MG63 (cell line): ENCODE data around the gene CDK5R1. TPM values are rescaled to one million over a fixed set of nuclear protein-coding genes. Genes with fewer than 3 reads are reported as not detected.

Source experiments
- DNase-seq: peaks from one replicate; pipeline ENCODE4 v3.0.0-alpha.2; 2020
- H3K27me3 ChIP-seq: fragments of 250-450 bp; sonication (Bioruptor Pico); 2 replicates; pipeline ENCODE4 v1.5.1; 2020; ENCODE audit warnings: mild to moderate bottlenecking, moderate library complexity
- H3K36me3 ChIP-seq: fragments of 250-450 bp; sonication (Bioruptor Pico); 2 replicates; pipeline ENCODE4 v1.5.1; 2020; ENCODE audit warnings: mild to moderate bottlenecking, moderate library complexity
- H3K4me3 ChIP-seq: fragments of 250-450 bp; sonication (Bioruptor Pico); 2 replicates; pipeline ENCODE4 v1.5.1; 2020; ENCODE audit warnings: mild to moderate bottlenecking, moderate library complexity
- H3K9me3 ChIP-seq: fragments of 250-450 bp; sonication (Bioruptor Pico); 2 replicates; pipeline ENCODE4 v1.5.1; 2020; ENCODE audit warnings: mild to moderate bottlenecking, moderate library complexity
- total RNA-seq: library from RNA; depleted of rRNA; stranded (reverse); fragments of >200 nt; shearing (Covaris generic); gene quantifications from 2 replicates; pipeline ENCODE4 v1.2.3, GENCODE V29; 2014; ENCODE audit warnings: low replicate concordance

The CDK5R1 gene
- total RNA-seq, 1 experiment from 2014 or later, result 0.49 TPM

DNA sequence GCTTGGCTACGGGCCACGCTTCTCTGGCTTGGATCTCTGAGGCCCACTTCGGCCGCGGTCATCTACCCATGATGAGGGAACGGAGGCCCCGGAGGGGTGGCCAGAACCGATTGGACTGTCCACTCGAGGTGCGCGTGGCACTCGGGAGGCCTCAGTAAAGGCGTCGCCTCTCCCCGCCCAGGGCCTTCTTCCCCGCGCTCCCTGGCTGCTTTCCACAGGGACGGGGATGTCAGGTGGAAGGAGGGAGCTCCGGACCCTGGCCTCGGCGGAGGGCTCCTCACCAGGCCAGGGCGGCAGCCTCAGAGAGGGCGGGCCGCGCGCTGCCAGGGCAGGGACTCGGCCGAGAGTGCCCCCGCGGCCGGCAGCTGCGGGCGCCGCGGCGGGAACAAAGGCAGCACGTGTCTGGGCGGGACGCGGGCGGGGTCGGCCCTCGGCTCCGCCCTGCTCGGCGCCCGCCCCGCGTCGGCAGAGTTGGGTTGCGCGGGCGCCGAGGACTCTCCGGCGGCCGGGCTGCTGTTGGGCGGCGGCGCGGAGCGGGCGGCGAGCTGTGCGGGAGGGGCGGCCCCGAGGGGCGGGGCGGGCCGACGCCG, 587 bp upstream of the CDK5R1 start:
- DNase-seq, result peak; percentile 83
- H3K27me3 ChIP-seq, result no peaks in the 10 kb centered on the region
- H3K9me3 ChIP-seq, result no peaks in the 10 kb centered on the region
- H3K4me3 ChIP-seq, result peak overlapping the region; percentile 47
- peaks cover 43% of the 10 kb centered on the region for H3K36me3 ChIP-seq

DNA sequence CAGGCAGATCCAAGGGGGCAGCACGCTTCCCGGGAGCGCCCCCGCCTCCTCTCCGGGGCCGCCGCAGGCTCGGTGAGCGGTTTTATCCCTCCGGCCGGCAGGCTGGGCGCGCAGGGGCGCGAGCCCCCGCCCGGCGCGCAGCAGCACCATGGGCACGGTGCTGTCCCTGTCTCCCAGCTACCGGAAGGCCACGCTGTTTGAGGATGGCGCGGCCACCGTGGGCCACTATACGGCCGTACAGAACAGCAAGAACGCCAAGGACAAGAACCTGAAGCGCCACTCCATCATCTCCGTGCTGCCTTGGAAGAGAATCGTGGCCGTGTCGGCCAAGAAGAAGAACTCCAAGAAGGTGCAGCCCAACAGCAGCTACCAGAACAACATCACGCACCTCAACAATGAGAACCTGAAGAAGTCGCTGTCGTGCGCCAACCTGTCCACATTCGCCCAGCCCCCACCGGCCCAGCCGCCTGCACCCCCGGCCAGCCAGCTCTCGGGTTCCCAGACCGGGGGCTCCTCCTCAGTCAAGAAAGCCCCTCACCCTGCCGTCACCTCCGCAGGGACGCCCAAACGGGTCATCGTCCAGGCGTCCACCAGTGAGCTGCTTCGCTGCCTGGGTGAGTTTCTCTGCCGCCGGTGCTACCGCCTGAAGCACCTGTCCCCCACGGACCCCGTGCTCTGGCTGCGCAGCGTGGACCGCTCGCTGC, 832 bp downstream of the CDK5R1 start:
- peaks cover 30% of the 10 kb centered on the region for H3K36me3 ChIP-seq
- no peak for DNase-seq
- H3K9me3 ChIP-seq, result no peaks in the 10 kb centered on the region
- H3K4me3 ChIP-seq, result peak overlapping the region; percentile 48
- no peaks in the 10 kb centered on the region for H3K27me3 ChIP-seq

DNA sequence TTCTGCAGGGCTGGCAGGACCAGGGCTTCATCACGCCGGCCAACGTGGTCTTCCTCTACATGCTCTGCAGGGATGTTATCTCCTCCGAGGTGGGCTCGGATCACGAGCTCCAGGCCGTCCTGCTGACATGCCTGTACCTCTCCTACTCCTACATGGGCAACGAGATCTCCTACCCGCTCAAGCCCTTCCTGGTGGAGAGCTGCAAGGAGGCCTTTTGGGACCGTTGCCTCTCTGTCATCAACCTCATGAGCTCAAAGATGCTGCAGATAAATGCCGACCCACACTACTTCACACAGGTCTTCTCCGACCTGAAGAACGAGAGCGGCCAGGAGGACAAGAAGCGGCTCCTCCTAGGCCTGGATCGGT, 1.4 kb downstream of the CDK5R1 start:
- no peaks in the 10 kb centered on the region for H3K9me3 ChIP-seq
- no peaks in the 10 kb centered on the region for H3K27me3 ChIP-seq
- H3K36me3 ChIP-seq, result peaks cover 25% of the 10 kb centered on the region
- no peak overlapping the region; the same call in none of the 2 replicates for H3K4me3 ChIP-seq
- no peak for DNase-seq

DNA sequence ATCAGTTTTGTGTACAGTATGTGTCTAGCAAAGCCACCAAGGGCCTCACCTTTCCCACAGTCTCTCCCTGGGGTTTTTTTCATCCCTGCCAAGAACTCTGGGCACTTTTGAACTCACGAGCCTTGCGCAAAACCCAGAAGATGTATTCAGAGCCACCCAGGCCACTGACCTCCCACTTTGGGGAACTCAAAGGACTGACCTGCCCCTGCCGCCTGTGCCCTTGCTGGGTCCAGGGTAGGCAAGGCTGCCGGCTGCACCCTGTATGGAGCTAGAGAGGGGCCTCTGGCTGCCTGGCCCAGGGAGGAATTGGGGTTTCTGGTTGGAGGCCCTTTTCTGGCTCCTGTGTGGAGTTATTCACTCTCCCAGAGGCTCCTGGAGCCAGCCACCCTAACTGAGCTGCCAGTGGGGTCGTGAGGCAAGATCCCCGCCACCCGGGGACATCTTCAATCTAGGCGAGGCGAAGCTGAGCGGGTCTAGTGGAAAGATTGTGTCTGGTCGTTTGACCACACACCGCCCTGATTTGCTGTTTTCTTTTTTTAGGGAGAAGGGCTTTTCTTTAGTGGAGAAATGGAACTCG, 1.9 kb downstream of the CDK5R1 start:
- peaks cover 19% of the 10 kb centered on the region for H3K36me3 ChIP-seq
- H3K4me3 ChIP-seq, result no peak overlapping the region
- H3K9me3 ChIP-seq, result no peaks in the 10 kb centered on the region
- H3K27me3 ChIP-seq, result no peaks in the 10 kb centered on the region
- no peak for DNase-seq

DNA sequence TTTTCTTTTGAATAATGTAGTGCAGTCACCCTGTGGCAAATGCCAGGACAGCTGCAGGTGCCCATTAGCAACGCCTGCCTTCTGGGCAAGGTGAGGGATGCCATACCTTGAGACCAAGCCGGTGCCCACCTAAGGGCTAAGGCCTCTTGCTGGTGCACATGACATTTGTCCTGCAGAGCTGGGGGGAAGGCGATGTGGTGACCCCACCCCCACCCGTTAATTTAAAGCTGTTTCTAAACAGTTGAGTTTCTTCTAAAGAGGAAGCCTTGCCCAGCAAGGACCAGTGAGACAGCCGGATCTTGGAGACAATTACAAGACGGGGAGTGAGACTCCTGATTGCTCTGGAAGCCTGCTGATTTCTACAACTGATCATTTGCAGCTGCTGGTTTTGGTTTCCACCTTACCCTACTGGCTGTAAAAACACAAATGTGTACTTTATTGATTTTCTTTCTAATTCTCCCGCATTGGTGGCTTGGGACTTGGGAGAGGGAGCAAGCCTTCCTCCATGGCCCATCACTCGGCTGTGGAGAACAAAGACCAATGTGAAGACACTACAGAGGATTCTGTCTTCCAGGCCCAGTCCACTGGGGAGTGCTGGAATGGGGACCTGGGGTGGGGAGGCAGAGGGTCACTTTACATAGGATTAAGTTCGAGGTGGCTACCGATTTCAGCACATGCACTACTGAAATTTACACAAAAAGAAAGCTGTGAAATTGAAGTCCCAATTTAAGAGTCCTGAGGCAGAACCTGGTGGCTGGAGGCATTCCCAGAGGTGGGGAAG, 2.7 kb downstream of the CDK5R1 start:
- DNase-seq, result no peak
- Histone ChIP-seq H3K36me3 (peaks cover 14% of the 10 kb centered on the region), H3K27me3 (no peaks in the 10 kb centered on the region), H3K4me3 (no peak overlapping the region), H3K9me3 (no peaks in the 10 kb centered on the region)

- H3K27me3 ChIP-seq, result no peaks in the 10 kb centered on the region
- no peak for DNase-seq
- H3K9me3 ChIP-seq, result no peaks in the 10 kb centered on the region
- peaks cover 14% of the 10 kb centered on the region for H3K36me3 ChIP-seq
- H3K4me3 ChIP-seq, result no peak overlapping the region
Observed at GRCh38 chr17:32490101-32490482, 3.3 kb downstream of the CDK5R1 start.

DNA sequence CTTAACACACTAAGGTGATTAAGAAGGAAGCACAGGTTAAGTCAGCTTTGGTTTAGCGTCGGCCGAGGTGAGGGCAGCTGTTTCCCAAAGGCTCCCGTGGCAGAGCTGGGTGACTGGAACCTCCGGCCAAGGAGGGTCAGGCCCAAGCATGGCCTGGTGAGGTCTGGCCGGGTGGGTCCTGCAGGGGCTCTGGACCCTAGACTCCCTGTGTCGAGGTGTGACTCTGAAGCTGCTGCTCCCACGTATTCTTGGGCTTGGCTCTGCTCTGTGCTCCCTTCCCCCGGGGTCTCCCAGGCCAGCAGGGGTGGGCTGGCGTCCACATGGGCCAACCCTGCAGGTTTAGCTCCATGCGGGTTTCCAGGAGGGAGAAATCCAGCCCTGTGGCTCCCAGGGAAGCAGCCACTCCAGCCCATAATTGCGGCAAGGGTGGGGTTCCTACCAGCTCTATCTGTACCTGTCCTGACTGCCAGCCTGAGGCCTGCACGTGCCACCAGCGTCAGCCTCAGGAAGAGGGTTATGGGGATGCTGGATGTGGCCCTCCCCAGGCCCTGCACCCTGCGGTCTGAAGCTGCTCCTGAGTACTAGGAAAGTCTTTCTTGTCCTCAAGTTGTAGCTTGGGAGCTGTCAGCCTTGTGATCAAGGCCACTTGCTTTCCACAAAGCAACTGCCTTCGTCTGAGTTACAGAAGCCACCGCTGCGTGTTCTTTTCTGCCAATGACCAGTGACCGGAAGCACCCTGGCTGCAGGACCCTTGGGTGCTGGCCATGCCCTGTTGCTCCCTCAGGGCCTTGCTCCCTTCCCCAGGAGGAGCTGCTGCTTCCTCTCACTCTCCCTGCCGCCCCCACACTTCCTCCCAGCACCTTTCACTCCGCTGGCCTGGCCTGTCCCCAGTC, 4.8 kb downstream of the CDK5R1 start:
- no peak overlapping the region for H3K4me3 ChIP-seq
- no peak for DNase-seq
- no peaks in the 10 kb centered on the region for H3K9me3 ChIP-seq
- H3K36me3 ChIP-seq, result peaks cover 14% of the 10 kb centered on the region
- H3K27me3 ChIP-seq, result no peaks in the 10 kb centered on the region

DNA sequence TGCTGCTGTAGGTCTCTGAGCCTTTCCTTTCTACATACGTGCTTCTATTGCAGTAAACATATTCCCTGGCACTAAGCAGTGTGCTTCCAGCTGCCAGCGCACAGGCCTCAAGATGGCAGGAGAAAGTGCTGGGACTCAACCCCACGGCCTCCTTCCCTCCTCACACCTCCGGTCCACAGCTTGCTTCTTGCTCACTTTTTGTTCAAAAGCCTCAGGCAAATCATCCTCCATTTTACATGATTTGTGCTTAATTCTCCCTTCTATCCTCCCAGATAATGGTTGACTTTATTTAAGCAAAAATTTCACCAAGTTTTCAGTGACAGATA, 5.4 kb downstream of the CDK5R1 start:
- H3K27me3 ChIP-seq, result no peaks in the 10 kb centered on the region
- no peaks in the 10 kb centered on the region for H3K9me3 ChIP-seq
- H3K4me3 ChIP-seq, result no peak overlapping the region
- no peak for DNase-seq
- H3K36me3 ChIP-seq, result peaks cover 14% of the 10 kb centered on the region

DNA sequence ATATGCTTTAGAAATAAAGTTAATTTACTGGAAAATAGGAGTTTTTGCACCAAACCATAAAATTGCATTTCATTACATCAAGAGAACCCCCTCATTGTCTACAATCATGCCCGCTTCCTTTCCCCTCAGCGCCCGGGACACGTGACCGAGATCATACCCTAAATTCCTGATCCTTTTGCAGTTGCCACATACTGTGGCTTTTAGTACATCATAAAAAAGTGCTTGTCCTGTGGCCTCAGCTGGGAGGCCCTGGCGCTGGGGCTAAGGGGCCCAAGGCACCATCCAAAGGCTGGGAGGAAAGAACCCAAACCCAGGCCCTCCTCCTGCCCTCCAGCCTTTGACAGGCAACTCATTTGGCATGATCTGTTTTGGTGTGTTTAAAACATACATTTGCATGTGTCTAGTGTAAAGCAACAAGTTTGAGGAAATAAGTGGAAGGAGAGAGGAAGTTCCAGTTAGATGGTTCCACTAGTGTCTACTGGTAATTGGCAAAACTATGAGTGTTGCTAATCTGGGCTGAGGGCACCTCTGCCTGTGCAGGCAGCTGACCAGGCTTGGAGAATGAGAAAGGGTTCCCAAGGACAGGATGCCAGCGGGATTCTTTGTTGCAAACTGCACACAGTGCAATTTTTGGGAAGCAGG, 6.0 kb downstream of the CDK5R1 start:
- no peak for DNase-seq

GRCh38 chr17:32493571-32493970, 6.8 kb downstream of the CDK5R1 start:
- no peak overlapping the region for H3K4me3 ChIP-seq
- H3K27me3 ChIP-seq, result no peaks in the 10 kb centered on the region
- DNase-seq, result no peak
- no peaks in the 10 kb centered on the region for H3K9me3 ChIP-seq
- H3K36me3 ChIP-seq, result peaks cover 6% of the 10 kb centered on the region; the same call in 1 of the 2 replicates

More for the DNA sequence above, 6.0 kb downstream of the CDK5R1 start:
- Histone ChIP-seq H3K9me3 (no peaks in the 10 kb centered on the region), H3K4me3 (no peak overlapping the region), H3K36me3 (peaks cover 14% of the 10 kb centered on the region), H3K27me3 (no peaks in the 10 kb centered on the region)

GRCh38 chr17:32493976-32494513, 7.3 kb downstream of the CDK5R1 start:
- H3K36me3 ChIP-seq, result peaks cover 3% of the 10 kb centered on the region; the same call in 1 of the 2 replicates
- H3K4me3 ChIP-seq, result no peak overlapping the region
- no peak for DNase-seq
- H3K27me3 ChIP-seq, result no peaks in the 10 kb centered on the region
- no peaks in the 10 kb centered on the region for H3K9me3 ChIP-seq

DNA sequence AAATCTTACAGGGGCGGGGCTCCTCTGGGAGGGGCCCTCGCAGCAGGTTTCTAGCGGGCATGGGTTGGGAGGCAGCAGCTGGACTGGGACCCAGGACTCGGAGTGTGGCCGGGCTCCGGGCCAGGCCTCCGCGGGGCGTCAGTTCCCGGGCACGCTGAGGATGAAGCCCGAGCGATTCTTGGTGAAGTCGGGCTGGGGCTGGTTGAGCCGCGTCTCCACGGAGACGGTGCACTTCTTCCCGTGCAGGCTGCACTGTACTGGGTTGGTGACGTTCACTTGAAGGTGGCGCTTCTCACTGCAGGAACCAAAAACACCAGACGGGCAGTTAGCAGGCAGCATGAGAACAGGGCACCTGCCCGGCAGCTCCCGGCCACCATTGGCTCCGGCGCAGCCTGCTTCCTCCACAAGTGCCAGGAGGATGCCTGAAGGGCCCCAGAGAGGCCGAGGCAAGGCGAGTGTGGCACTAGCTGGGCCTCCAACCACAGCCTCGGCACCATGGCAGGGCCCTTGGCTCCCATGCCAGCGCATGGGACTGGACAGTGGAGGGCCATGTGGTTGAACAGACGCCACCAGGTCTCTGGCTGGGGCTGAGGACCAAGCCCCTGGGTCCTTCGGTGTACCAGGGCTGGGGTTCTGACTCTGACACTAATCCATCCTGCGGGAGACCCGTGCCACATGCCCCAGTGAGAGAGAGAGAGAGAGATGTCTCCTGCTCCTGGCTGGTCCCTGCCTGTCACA, 8.0 kb downstream of the CDK5R1 start:
- H3K27me3 ChIP-seq, result no peaks in the 10 kb centered on the region
- DNase-seq, result peak; percentile 87
- H3K36me3 ChIP-seq, result no peaks in the 10 kb centered on the region
- no peak overlapping the region for H3K4me3 ChIP-seq
- H3K9me3 ChIP-seq, result no peaks in the 10 kb centered on the region

DNA sequence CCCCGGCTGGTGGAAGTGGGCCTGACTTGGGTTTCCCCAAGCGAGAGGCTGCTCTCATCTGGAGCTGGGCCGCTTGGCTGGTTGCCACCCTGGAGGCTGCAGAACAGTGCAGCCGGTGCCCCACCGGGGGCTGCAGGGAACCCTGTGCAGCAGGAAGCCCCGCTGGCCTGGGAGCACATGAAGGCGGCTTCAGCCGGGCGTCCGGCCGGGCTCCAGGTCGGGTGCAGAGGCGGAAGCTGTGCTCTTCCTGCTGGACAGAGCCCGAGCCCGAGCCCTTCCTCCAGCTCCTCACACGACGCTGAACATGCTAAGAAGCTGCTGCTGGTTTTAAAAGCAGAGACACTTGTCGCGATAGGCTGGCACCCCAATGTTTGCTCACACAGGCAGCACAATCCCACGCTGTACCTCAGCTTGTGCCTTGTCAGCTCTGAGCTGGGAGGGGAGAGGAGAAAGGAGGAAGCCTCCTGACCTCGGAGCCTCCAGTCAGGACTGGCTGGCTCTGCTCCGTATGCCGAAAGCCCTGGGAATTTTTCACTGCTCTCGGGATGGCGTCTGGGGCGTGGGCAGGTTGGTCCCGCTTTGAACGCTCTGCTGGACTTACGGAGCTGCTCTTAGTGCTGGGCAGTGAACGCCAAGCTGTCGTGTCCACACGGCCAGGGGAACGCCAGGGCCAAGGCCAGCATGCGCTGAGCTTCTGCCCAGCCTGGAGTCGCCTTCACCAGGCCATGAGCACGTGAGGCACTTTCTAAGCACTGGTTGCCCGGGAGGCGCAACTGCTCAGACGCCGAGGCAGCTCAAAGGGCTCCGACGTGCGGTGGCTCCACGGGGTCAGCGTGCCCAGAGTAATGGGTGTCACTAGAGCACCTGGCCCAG, 8.8 kb downstream of the CDK5R1 start:
- Histone ChIP-seq H3K9me3 (no peaks in the 10 kb centered on the region), H3K36me3 (no peaks in the 10 kb centered on the region), H3K27me3 (no peaks in the 10 kb centered on the region), H3K4me3 (no peak overlapping the region)
- DNase-seq, result no peak

DNA sequence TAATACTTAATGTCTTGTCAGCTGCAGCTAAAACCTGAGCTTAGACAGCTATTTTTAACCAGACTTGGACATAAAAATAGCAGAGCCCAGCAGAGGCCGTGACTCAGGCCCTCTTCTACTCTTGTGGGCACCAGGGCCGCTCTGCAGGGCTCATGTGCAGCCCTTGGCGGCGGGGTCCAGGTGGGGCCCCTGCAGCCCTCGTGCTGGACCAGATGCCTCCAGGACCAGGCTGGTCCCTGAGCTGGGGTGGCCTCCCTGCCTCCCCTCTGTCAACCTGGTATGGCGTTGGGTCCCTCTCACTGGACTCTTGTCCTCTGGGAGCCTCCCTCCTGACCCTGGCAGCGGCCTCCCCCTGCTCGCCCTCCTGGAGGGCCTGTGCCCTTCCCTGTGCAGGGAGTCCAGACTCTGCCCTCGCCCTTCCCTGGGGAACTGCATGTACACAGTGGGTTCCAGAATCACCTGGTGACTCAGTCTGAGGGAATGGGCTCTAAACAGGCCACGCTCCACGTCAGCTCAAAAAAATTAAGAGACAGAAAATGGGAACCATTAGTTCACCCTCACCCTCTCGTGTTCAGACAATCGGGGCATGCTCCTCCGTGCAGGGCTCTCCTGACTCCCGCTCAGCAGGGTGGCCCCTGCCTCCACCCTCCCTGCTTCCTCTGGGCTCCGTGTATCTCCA, 9.7 kb downstream of the CDK5R1 start:
- Histone ChIP-seq H3K4me3 (no peak overlapping the region), H3K9me3 (no peaks in the 10 kb centered on the region)
- peak; percentile 50 for DNase-seq

More for the DNA sequence above, 9.7 kb downstream of the CDK5R1 start:
- Histone ChIP-seq H3K36me3 (no peaks in the 10 kb centered on the region), H3K27me3 (no peaks in the 10 kb centered on the region)
